Tibial artery (tissue), 4 donors: ENCODE measurements around the gene CYP26C1.

Source experiments
- DNase-seq, 2 donors: peaks; one replicate each; pipeline ENCODE4 v3.0.0-alpha.2; 2019
- H3K27ac ChIP-seq, 2 donors: fragments of 200-600 bp; sonication (generic) in 1 of 2; 1 replicate in 1 of 2; 2 replicates in 1 of 2; pipeline ENCODE4 v1.5.1; 2018 to 2019; ENCODE audit warnings: mild to moderate bottlenecking in 1 of 2
- H3K27me3 ChIP-seq, 2 donors: fragments of 200-600 bp; sonication (generic) in 1 of 2; one replicate each; pipeline versions ENCODE4 v1.5.1 to v1.6.0; 2016 to 2019
- H3K36me3 ChIP-seq, 3 donors: fragments of 200-600 bp; sonication (generic) in 2 of 3; one replicate each; pipeline ENCODE4 v1.5.1; 2016 to 2019; ENCODE audit warnings: mild to moderate bottlenecking in 2 of 3
- H3K4me1 ChIP-seq, 4 donors: fragments of 200-600 bp; sonication (generic) in 2 of 4; 1 replicate in 3 of 4; 2 replicates in 1 of 4; pipeline ENCODE4 v1.5.1; 2016 to 2019
- H3K4me3 ChIP-seq, 2 donors: fragments of 200-600 bp; sonication (generic) in 1 of 2; 1 replicate in 1 of 2; 2 replicates in 1 of 2; pipeline ENCODE4 v1.5.1; 2018 to 2019; ENCODE audit warnings: mild to moderate bottlenecking in 2 of 2
- H3K9me3 ChIP-seq, 3 donors: fragments of 200-600 bp; sonication (generic) in 1 of 3; one replicate each; pipeline ENCODE4 v1.5.1; 2016 to 2019
- CTCF ChIP-seq, 2 experiments: fragments of 200-600 bp in 1 of 2; fragments of 450-650 bp in 1 of 2; IDR thresholded peaks; one replicate each; pipeline ENCODE4 v1.5.1; 2017 to 2019; ENCODE audit warnings: antibody characterized with exemption in 2 of 2, mild to moderate bottlenecking in 1 of 2, moderate library complexity in 1 of 2
- intact Hi-C: fragments of 100-400 bp; cut with DNase I; formaldehyde crosslinking; loops from one replicate; pipeline ENCODE4 v1.15.0; 2023; ENCODE audit warnings: low total_unique reads

The CYP26C1 gene

GRCh38 chr10:93068411-93069244 lies 8.0 kb downstream of the CYP26C1 start:
- peaks cover 0 to 95% of the 10 kb centered on the region in 2 donors for H3K27me3 ChIP-seq
- no peak for DNase-seq

GRCh38 chr10:93069245-93069561 lies 8.6 kb downstream of the CYP26C1 start:
- Histone ChIP-seq H3K4me3 (no peak overlapping the region), H3K36me3 (no peaks in the 10 kb centered on the region), H3K9me3 (no peaks in the 10 kb centered on the region), H3K4me1 (peaks cover 0 to 53% (median 47%) of the 10 kb centered on the region in 4 donors), H3K27me3 (peaks cover 0 to 95% of the 10 kb centered on the region in 2 donors), H3K27ac (no peak overlapping the region)
- no peak for TF ChIP-seq CTCF (IDR thresholded peaks at IDR 0.05)
- intact Hi-C loops, result loop anchor here (10.0 kb wide), 1 partner anchor 104 kb away; no protein-coding TSS in a partner anchor
- DNase-seq, result no peak

More at GRCh38 chr10:93068411-93069244, 8.0 kb downstream of the CYP26C1 start:
- intact Hi-C loops, result loop anchor here (10.0 kb wide), 1 partner anchor 104 kb away; no protein-coding TSS in a partner anchor
- Histone ChIP-seq H3K9me3 (no peaks in the 10 kb centered on the region), H3K27ac (no peak overlapping the region), H3K4me3 (peak overlapping the region; percentile 12 to 39), H3K4me1 (peaks cover 0 to 48% (median 41%) of the 10 kb centered on the region in 4 donors), H3K36me3 (no peaks in the 10 kb centered on the region)
- peak in 1 of 2 experiments; percentile 8 for TF ChIP-seq CTCF (IDR thresholded peaks at IDR 0.05)

GRCh38 chr10:93070378-93071176 lies 10.0 kb downstream of the CYP26C1 start:
- Histone ChIP-seq H3K36me3 (no peaks in the 10 kb centered on the region), H3K4me1 (peaks cover 0 to 61% (median 54%) of the 10 kb centered on the region in 4 donors), H3K4me3 (no peak overlapping the region), H3K27me3 (peaks cover 0 to 95% of the 10 kb centered on the region in 2 donors), H3K27ac (no peak overlapping the region), H3K9me3 (no peaks in the 10 kb centered on the region)
- no peak for TF ChIP-seq CTCF (IDR thresholded peaks at IDR 0.05)
- intact Hi-C loops, result no loop called here
- DNase-seq, result no peak

- Histone ChIP-seq H3K4me1 (peaks cover 0 to 55% (median 50%) of the 10 kb centered on the region in 4 donors), H3K9me3 (no peaks in the 10 kb centered on the region), H3K27me3 (peaks cover 0 to 94% of the 10 kb centered on the region in 2 donors), H3K36me3 (no peaks in the 10 kb centered on the region), H3K4me3 (no peak overlapping the region), H3K27ac (no peak overlapping the region)
- TF ChIP-seq CTCF (IDR thresholded peaks at IDR 0.05), result no peak
- DNase-seq, result no peak
- intact Hi-C loops, result no loop called here
These were observed 10.5 kb downstream of the CYP26C1 start for GRCh38 chr10:93071177-93071472.

GRCh38 chr10:93071674-93072224 lies 11.2 kb downstream of the CYP26C1 start:
- H3K4me3 ChIP-seq, result peak overlapping the region; percentile 37 to 55
- intact Hi-C loops, result no loop called here
- no peaks in the 10 kb centered on the region for H3K36me3 ChIP-seq
- no peak for TF ChIP-seq CTCF (IDR thresholded peaks at IDR 0.05)
- H3K4me1 ChIP-seq, result peaks cover 0 to 53% (median 49%) of the 10 kb centered on the region in 4 donors
- H3K27me3 ChIP-seq, result peaks cover 0 to 88% of the 10 kb centered on the region in 2 donors
- DNase-seq, result no peak
- H3K9me3 ChIP-seq, result no peaks in the 10 kb centered on the region
- no peak overlapping the region for H3K27ac ChIP-seq
